Keratinocyte (primary cell): ENCODE measurements around the gene ERCC6L2.

Experiments
- CTCF ChIP-seq, 3 experiments: IDR thresholded peaks in 1 of 3; conservative IDR thresholded peaks in 1 of 3; optimal IDR thresholded peaks in 1 of 3; 2 replicates in 2 of 3; 3 replicates in 1 of 3; pipeline versions ENCODE3 to v1.5.1; 2011; ENCODE audit warnings: low read length in 3 of 3, mild to moderate bottlenecking in 3 of 3, moderate library complexity in 2 of 3, control low read depth in 1 of 3, inconsistent platforms in 1 of 3; ENCODE audit not compliant: insufficient read depth in 2 of 3; ENCODE audit errors: extremely low read depth in 1 of 3
- EZH2 ChIP-seq: IDR thresholded peaks from one replicate; pipeline ENCODE4 v1.6.1; 2012; ENCODE audit warnings: inconsistent platforms, mild to moderate bottlenecking, low read length, moderate library complexity

DNA sequence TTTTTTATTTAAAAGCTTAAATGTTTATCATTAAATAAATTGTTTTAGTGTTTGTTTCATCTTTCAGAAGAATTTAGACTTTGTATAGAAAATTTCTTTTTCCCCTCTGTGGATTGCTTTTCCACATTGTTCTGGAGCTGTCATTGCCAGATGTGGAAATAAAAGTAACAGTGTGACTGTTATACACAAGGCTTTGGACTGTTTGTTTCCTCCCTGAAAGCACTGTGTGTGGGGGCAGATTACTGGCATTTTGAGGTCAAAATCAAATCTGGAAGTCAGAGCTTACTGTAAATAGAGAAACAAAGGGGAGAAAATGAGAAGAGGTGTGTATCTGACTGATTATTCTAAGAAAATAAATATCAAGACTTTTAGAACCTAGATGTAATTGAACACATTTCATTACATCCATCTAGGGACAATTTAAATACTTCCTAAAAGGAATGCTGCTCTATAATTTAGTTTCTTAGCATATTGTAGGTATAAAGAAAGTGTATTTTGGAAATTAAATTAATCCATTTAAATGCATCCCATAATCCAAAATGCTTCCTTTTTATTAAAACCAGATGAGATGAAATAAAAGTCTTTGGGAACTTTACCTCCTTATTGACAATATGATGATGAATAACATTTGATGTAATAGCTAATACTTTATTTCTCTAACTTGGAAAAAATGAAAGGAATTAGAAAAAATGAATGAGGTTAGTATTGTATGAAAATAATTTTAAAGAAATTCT, 51.9 kb downstream of the ERCC6L2 start:
- TF ChIP-seq CTCF (optimal IDR thresholded peaks at IDR 0.05 in 1 of 3, IDR thresholded peaks at IDR 0.05 in 1 of 3, conservative IDR thresholded peaks at IDR 0.05 in 1 of 3; ENCODE audit: extremely low read depth in 1 of 3, insufficient read depth in 2 of 3, low read length in 3 of 3) (no peak), EZH2 (no peak)
